Activated CD8-positive, alpha-beta memory T cell treated with anti-CD3 and anti-CD28 coated beads, Interleukin-2, amount 10 ng/mL, durations not matched to agents 7 days and 5 days (primary cell): ENCODE measurements around the gene POMT2. TPM values are rescaled to one million over a fixed set of nuclear protein-coding genes. Genes with fewer than 3 reads are reported as not detected.

Experiments used
- ATAC-seq: fragments of 150-1000 bp; cut with Tn5 transposase; one replicate; pipeline ENCODE4 v1.10.0; 2021; ENCODE audit warnings: moderate library complexity
- CTCF ChIA-PET: fragments of 350-600 bp; sonication (Branson Sonifier 250); formaldehyde crosslinking; loops from one replicate; lab custom pipeline; 2021; ENCODE audit warnings: antibody characterized with exemption; lab: Charles Lee
- DNase-seq: peaks from one replicate; pipeline ENCODE4 v3.0.0-alpha.2; 2020
- H3K27ac Mint-ChIP-seq: one replicate; pipeline ENCODE4 v1.8.0; 2021; ENCODE audit warnings: mild to moderate bottlenecking, mixed read lengths
- H3K27me3 Mint-ChIP-seq: one replicate; pipeline ENCODE4 v1.8.0; 2021; ENCODE audit warnings: mixed read lengths
- H3K36me3 Mint-ChIP-seq: one replicate; pipeline ENCODE4 v1.8.0; 2021; ENCODE audit warnings: mild to moderate bottlenecking, mixed read lengths
- H3K4me1 Mint-ChIP-seq: one replicate; pipeline ENCODE4 v1.8.0; 2021; ENCODE audit warnings: mixed read lengths
- H3K4me3 Mint-ChIP-seq: one replicate; pipeline ENCODE4 v1.8.0; 2021; ENCODE audit warnings: mild to moderate bottlenecking, moderate library complexity, mixed read lengths
- H3K9me3 Mint-ChIP-seq: one replicate; pipeline ENCODE4 v1.8.0; 2022; ENCODE audit warnings: low read depth, mixed read lengths
- total RNA-seq, 2 experiments: library from RNA; stranded (reverse); gene quantifications; one replicate each; pipeline ENCODE4 v1.2.3, GENCODE V29; 2021

Gene POMT2
- total RNA-seq, 2 experiments from 2014 or later: 14.3 to 16.2 TPM

GRCh38 chr14:77253333-77254190 is 67.1 kb downstream of the POMT2 start:
- Mint-ChIP-seq H3K9me3 (no peaks in the 10 kb centered on the region), H3K36me3 (no peaks in the 10 kb centered on the region), H3K27ac (no peak overlapping the region), H3K4me1 (no peaks in the 10 kb centered on the region), H3K4me3 (no peak overlapping the region), H3K27me3 (peaks cover 6% of the 10 kb centered on the region)
- DNase-seq: no peak
- CTCF ChIA-PET: no interaction called here
- no peak for ATAC-seq

- Mint-ChIP-seq H3K27ac (no peak overlapping the region), H3K4me3 (no peak overlapping the region), H3K4me1 (no peaks in the 10 kb centered on the region), H3K9me3 (no peaks in the 10 kb centered on the region), H3K36me3 (no peaks in the 10 kb centered on the region), H3K27me3 (peaks cover 6% of the 10 kb centered on the region)
- ATAC-seq: no peak
- CTCF ChIA-PET: interaction anchor here (1.0 kb wide), 1 partner anchor 376 kb away, joined by 3 read pairs; no protein-coding TSS in a partner anchor
- DNase-seq: no peak
Observed at GRCh38 chr14:77251870-77252269, 68.8 kb downstream of the POMT2 start.

- no peak for ATAC-seq
- Mint-ChIP-seq H3K27ac (no peak overlapping the region), H3K4me1 (no peaks in the 10 kb centered on the region), H3K27me3 (peaks cover 6% of the 10 kb centered on the region), H3K36me3 (no peaks in the 10 kb centered on the region), H3K9me3 (no peaks in the 10 kb centered on the region), H3K4me3 (no peak overlapping the region)
- DNase-seq: no peak
- CTCF ChIA-PET: no interaction called here
Observed at GRCh38 chr14:77250927-77251326, 69.8 kb downstream of the POMT2 start.

GRCh38 chr14:77249286-77249685 is 71.4 kb downstream of the POMT2 start:
- Mint-ChIP-seq H3K4me3 (no peak overlapping the region), H3K27me3 (peaks cover 6% of the 10 kb centered on the region), H3K9me3 (no peaks in the 10 kb centered on the region), H3K36me3 (no peaks in the 10 kb centered on the region), H3K4me1 (no peaks in the 10 kb centered on the region), H3K27ac (no peak overlapping the region)
- DNase-seq (no peak), ATAC-seq (no peak)
- CTCF ChIA-PET: no interaction called here

DNA sequence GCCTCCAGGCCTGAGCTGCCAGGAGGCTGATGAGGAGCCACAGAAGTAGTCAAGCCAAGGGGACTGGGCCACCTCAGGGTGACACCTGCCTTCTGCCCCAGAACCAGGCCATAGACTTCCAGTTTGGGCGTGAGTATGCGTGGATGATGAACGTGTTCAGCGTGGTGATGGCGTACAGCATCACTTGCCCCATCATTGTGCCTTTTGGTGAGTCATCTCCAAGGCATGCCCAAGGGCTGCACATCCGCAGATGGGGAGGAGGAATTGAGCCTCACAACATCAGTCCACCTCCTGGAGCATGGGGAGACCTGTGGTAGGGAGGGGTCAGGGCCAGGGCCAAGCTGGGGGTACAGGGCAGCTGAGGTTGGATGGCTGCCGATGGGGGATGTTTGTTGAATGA is 72.0 kb downstream of the POMT2 start:
- CTCF ChIA-PET: no interaction called here
- ATAC-seq: no peak
- H3K4me1 Mint-ChIP-seq: no peaks in the 10 kb centered on the region
- peaks cover under 1% of the 10 kb centered on the region for H3K27me3 Mint-ChIP-seq
- no peak overlapping the region for H3K4me3 Mint-ChIP-seq
- H3K9me3 Mint-ChIP-seq: no peaks in the 10 kb centered on the region
- H3K27ac Mint-ChIP-seq: no peak overlapping the region
- DNase-seq: no peak
- no peaks in the 10 kb centered on the region for H3K36me3 Mint-ChIP-seq

GRCh38 chr14:77246784-77247183 is 73.9 kb downstream of the POMT2 start:
- Mint-ChIP-seq H3K4me1 (no peaks in the 10 kb centered on the region), H3K27ac (no peak overlapping the region), H3K9me3 (no peaks in the 10 kb centered on the region), H3K27me3 (no peaks in the 10 kb centered on the region), H3K36me3 (no peaks in the 10 kb centered on the region), H3K4me3 (no peak overlapping the region)
- CTCF ChIA-PET: no interaction called here
- ATAC-seq: no peak
- no peak for DNase-seq

GRCh38 chr14:77245820-77246219 is 74.9 kb downstream of the POMT2 start:
- no peaks in the 10 kb centered on the region for H3K27me3 Mint-ChIP-seq
- H3K36me3 Mint-ChIP-seq: no peaks in the 10 kb centered on the region
- no peak for DNase-seq
- CTCF ChIA-PET: no interaction called here
- H3K4me1 Mint-ChIP-seq: no peaks in the 10 kb centered on the region
- H3K4me3 Mint-ChIP-seq: no peak overlapping the region
- no peak overlapping the region for H3K27ac Mint-ChIP-seq
- no peak for ATAC-seq
- no peaks in the 10 kb centered on the region for H3K9me3 Mint-ChIP-seq

- no peaks in the 10 kb centered on the region for H3K4me1 Mint-ChIP-seq
- CTCF ChIA-PET: no interaction called here
- DNase-seq (no peak), ATAC-seq (no peak)
- H3K36me3 Mint-ChIP-seq: no peaks in the 10 kb centered on the region
- no peaks in the 10 kb centered on the region for H3K27me3 Mint-ChIP-seq
- H3K4me3 Mint-ChIP-seq: no peak overlapping the region
- no peak overlapping the region for H3K27ac Mint-ChIP-seq
- H3K9me3 Mint-ChIP-seq: no peaks in the 10 kb centered on the region
Observed at GRCh38 chr14:77243853-77244252, 76.8 kb downstream of the POMT2 start.

DNA sequence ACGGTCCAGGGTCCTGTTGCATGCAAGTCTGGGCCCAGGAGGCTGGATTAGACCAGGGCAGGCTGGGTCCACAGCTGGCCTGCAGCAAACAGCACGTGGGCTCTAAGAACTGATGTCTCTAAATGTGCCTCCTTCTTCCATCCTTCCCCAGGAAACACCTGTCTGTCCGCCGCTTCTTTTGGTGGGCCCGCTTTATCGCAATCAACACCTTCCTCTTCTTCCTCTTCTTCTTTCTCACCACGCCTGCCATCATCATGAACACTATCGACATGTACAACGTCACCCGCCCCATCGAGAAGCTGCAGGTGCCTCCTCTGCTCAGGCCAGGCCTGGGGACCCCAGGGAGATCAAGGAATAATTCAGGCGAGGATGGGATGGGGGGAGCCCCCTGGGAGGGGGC is 77.9 kb downstream of the POMT2 start:
- no peak overlapping the region for H3K4me3 Mint-ChIP-seq
- DNase-seq: no peak
- H3K9me3 Mint-ChIP-seq: no peaks in the 10 kb centered on the region
- no peaks in the 10 kb centered on the region for H3K4me1 Mint-ChIP-seq
- H3K36me3 Mint-ChIP-seq: no peaks in the 10 kb centered on the region
- ATAC-seq: no peak
- no peak overlapping the region for H3K27ac Mint-ChIP-seq
- CTCF ChIA-PET: no interaction called here
- no peaks in the 10 kb centered on the region for H3K27me3 Mint-ChIP-seq

DNA sequence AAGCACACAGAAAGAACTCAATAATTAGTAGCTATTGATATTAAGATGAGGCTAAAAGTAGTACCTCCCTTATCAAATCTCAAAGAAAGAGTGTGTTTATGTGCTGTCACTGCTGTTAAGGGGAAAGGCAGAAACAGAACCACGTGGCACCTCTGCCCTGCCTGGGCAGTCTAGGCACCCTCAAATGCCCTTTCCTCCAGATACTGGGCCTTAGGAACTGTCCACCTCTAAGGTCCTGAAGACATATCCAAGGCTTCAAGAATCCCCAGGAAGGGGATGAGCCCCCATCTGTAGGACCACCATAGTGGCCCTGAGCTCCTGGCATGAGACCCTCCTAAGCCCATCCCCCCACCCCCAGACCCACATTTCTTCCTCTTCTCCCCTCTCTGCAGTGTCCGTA is 78.7 kb downstream of the POMT2 start:
- no peak for ATAC-seq
- DNase-seq: no peak
- H3K4me1 Mint-ChIP-seq: no peaks in the 10 kb centered on the region
- H3K36me3 Mint-ChIP-seq: no peaks in the 10 kb centered on the region
- H3K9me3 Mint-ChIP-seq: no peaks in the 10 kb centered on the region
- H3K4me3 Mint-ChIP-seq: no peak overlapping the region
- CTCF ChIA-PET: no interaction called here
- no peak overlapping the region for H3K27ac Mint-ChIP-seq
- H3K27me3 Mint-ChIP-seq: no peaks in the 10 kb centered on the region

GRCh38 chr14:77240336-77240915 is 80.3 kb downstream of the POMT2 start:
- Mint-ChIP-seq H3K4me1 (no peaks in the 10 kb centered on the region), H3K27me3 (no peaks in the 10 kb centered on the region), H3K36me3 (no peaks in the 10 kb centered on the region), H3K4me3 (no peak overlapping the region), H3K27ac (no peak overlapping the region), H3K9me3 (no peaks in the 10 kb centered on the region)
- DNase-seq: no peak
- ATAC-seq: no peak
- CTCF ChIA-PET: no interaction called here

- no peaks in the 10 kb centered on the region for H3K4me1 Mint-ChIP-seq
- no peaks in the 10 kb centered on the region for H3K27me3 Mint-ChIP-seq
- no peak overlapping the region for H3K4me3 Mint-ChIP-seq
- no peaks in the 10 kb centered on the region for H3K36me3 Mint-ChIP-seq
- H3K27ac Mint-ChIP-seq: no peak overlapping the region
- DNase-seq: no peak
- no peaks in the 10 kb centered on the region for H3K9me3 Mint-ChIP-seq
- CTCF ChIA-PET: no interaction called here
- ATAC-seq: no peak
Observed at GRCh38 chr14:77239412-77239811, 81.3 kb downstream of the POMT2 start.

- CTCF ChIA-PET: no interaction called here
- Mint-ChIP-seq H3K9me3 (no peaks in the 10 kb centered on the region), H3K36me3 (no peaks in the 10 kb centered on the region), H3K27ac (no peak overlapping the region), H3K4me1 (no peaks in the 10 kb centered on the region), H3K27me3 (no peaks in the 10 kb centered on the region), H3K4me3 (no peak overlapping the region)
- ATAC-seq (no peak), DNase-seq (no peak)
Observed at GRCh38 chr14:77238996-77239395, 81.7 kb downstream of the POMT2 start.

DNA sequence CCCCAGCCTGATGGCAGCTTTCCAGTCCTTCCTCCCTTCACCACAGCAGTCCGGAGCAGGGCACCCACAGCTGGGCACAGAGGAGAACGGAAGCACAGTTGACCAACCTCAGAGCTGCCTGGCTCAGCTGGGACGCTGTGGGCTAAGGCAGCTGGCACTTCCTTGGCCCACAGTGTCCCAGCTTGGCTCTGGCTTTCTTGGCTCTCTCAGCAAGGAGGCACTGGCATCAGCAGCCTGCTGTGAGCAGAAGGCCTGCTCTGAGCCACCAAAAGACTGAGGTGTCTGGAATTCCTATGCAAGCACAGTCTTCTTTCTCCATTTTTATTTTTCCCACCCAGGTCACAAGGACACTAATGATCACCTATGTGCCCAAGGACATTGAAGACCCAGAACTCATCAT is 82.3 kb downstream of the POMT2 start:
- no peak overlapping the region for H3K4me3 Mint-ChIP-seq
- DNase-seq: no peak
- CTCF ChIA-PET: no interaction called here
- no peaks in the 10 kb centered on the region for H3K36me3 Mint-ChIP-seq
- no peak overlapping the region for H3K27ac Mint-ChIP-seq
- no peaks in the 10 kb centered on the region for H3K9me3 Mint-ChIP-seq
- no peak for ATAC-seq
- H3K27me3 Mint-ChIP-seq: no peaks in the 10 kb centered on the region
- no peaks in the 10 kb centered on the region for H3K4me1 Mint-ChIP-seq
